Inflammatory macrophage treated with lipopolysaccharide for 4 hours (primary cell): ENCODE measurements around the gene ARRB1.

Experiments
- DNase-seq: peaks from one replicate; pipeline ENCODE4 v3.0.0-alpha.2; 2020

ARRB1 gene

GRCh38 chr11:75246671-75247350 is 104.7 kb downstream of the ARRB1 start:
- DNase-seq, result no peak

- DNase-seq, result no peak
These were observed 105.3 kb downstream of the ARRB1 start for GRCh38 chr11:75246006-75246670.

- no peak for DNase-seq
These were observed 106.0 kb downstream of the ARRB1 start for GRCh38 chr11:75245356-75246005.

GRCh38 chr11:75244052-75244814 is 107.2 kb downstream of the ARRB1 start:
- DNase-seq, result no peak

GRCh38 chr11:75242722-75243600 is 108.5 kb downstream of the ARRB1 start:
- DNase-seq, result no peak

GRCh38 chr11:75241906-75242644 is 109.4 kb downstream of the ARRB1 start:
- DNase-seq, result no peak

GRCh38 chr11:75241036-75241905 is 110.2 kb downstream of the ARRB1 start:
- peak; percentile 87 for DNase-seq

- no peak for DNase-seq
These were observed 111.0 kb downstream of the ARRB1 start, which contains the start of gene TPBGL for GRCh38 chr11:75240311-75241035. TPBGL (plus strand) TSS chr11:75240774; CDS start chr11:75241050, 276 bp downstream.

GRCh38 chr11:75239531-75240290 is 111.8 kb downstream of the ARRB1 start:
- DNase-seq, result no peak

- DNase-seq, result no peak
These were observed 112.6 kb downstream of the ARRB1 start for GRCh38 chr11:75238595-75239440.

- DNase-seq, result no peak
These were observed 114.4 kb downstream of the ARRB1 start for GRCh38 chr11:75237050-75237449.

- no peak for DNase-seq
These were observed 115.4 kb downstream of the ARRB1 start for GRCh38 chr11:75236062-75236461.

GRCh38 chr11:75233754-75234172 is 117.7 kb downstream of the ARRB1 start:
- peak; percentile 59 for DNase-seq

GRCh38 chr11:75230621-75231020 is 120.8 kb downstream of the ARRB1 start:
- no peak for DNase-seq

GRCh38 chr11:75229466-75229865 is 122.0 kb downstream of the ARRB1 start:
- no peak for DNase-seq

- DNase-seq, result no peak
These were observed 125.7 kb downstream of the ARRB1 start for GRCh38 chr11:75225794-75226193.

GRCh38 chr11:75223954-75224643 is 127.4 kb downstream of the ARRB1 start:
- no peak for DNase-seq
